GM19324 (cell line): Measurements from ENCODE around the gene UGT1A4.

ENCODE experiments used
- ATAC-seq: cut with Tn5 transposase; IDR thresholded peaks from one replicate; pipeline ENCODE4 v1.9.1; 2021; ENCODE audit warnings: mild to moderate bottlenecking, moderate library complexity; ENCODE audit not compliant: unreplicated experiment, low FRiP score

The UGT1A4 gene

GRCh38 chr2:233807966-233808935 lies 89.7 kb downstream of the UGT1A4 start:
- no peak for ATAC-seq

GRCh38 chr2:233810385-233810784 lies 91.8 kb downstream of the UGT1A4 start:
- ATAC-seq = no peak

- no peak for ATAC-seq
Measured at GRCh38 chr2:233811087-233811486, 92.6 kb downstream of the UGT1A4 start.

GRCh38 chr2:233811732-233812131 lies 93.2 kb downstream of the UGT1A4 start:
- no peak for ATAC-seq

- ATAC-seq = no peak
Measured at GRCh38 chr2:233813236-233814055, 94.9 kb downstream of the UGT1A4 start.

- no peak for ATAC-seq
Measured at GRCh38 chr2:233814056-233814835, 95.7 kb downstream of the UGT1A4 start.

GRCh38 chr2:233815861-233816260 lies 97.3 kb downstream of the UGT1A4 start:
- no peak for ATAC-seq

- no peak for ATAC-seq
Measured at GRCh38 chr2:233816334-233816733, 97.8 kb downstream of the UGT1A4 start.

- no peak for ATAC-seq
Measured at GRCh38 chr2:233816771-233817170, 98.2 kb downstream of the UGT1A4 start.

GRCh38 chr2:233817361-233817911 lies 98.9 kb downstream of the UGT1A4 start:
- no peak for ATAC-seq

- no peak for ATAC-seq
Measured at GRCh38 chr2:233817995-233818638, 99.6 kb downstream of the UGT1A4 start.

GRCh38 chr2:233818639-233819621 lies 100.4 kb downstream of the UGT1A4 start:
- no peak for ATAC-seq

- no peak for ATAC-seq
Measured at GRCh38 chr2:233819884-233820773, 101.6 kb downstream of the UGT1A4 start.

- no peak for ATAC-seq
Measured at GRCh38 chr2:233820774-233821105, 102.2 kb downstream of the UGT1A4 start.

GRCh38 chr2:233821196-233821595 lies 102.7 kb downstream of the UGT1A4 start:
- no peak for ATAC-seq

GRCh38 chr2:233821709-233822100 lies 103.2 kb downstream of the UGT1A4 start:
- no peak for ATAC-seq

GRCh38 chr2:233822101-233822771 lies 103.7 kb downstream of the UGT1A4 start:
- ATAC-seq = no peak
